ENCODE results near the gene C5orf22.

The C5orf22 gene

GRCh38 chr5:31583129-31583528 is 51.0 kb downstream of the C5orf22 start:
- Histone ChIP-seq H2BK5ac (ENCODE audit: low read length) (no peak overlapping the region), H2AFZ (ENCODE audit: low read length) (no peak overlapping the region), H2BK120ac (ENCODE audit: low read depth, low read length) (no peak overlapping the region), H4K8ac (ENCODE audit: low read depth, low read length) (no peak overlapping the region), H3K4me3 (ENCODE audit: low read length in 2 of 2) (no peak overlapping the region), H2BK15ac (ENCODE audit: low read length) (no peak overlapping the region), H3K27ac (replicated peaks; ENCODE audit: low read length) (no peak overlapping the region), H3K4ac (ENCODE audit: low read length) (no peak overlapping the region), H3K9ac (ENCODE audit: low read depth, low read length, poor library complexity) (no peak overlapping the region), H3K9me3 (replicated peaks in 1 of 2; ENCODE audit: control insufficient read depth in 2 of 2, insufficient read depth in 1 of 2, low read depth in 1 of 2, low read length in 2 of 2) (no peaks in the 10 kb centered on the region), H3K4me2 (ENCODE audit: insufficient read depth, low read length, poor library complexity, severe bottlenecking) (no peak overlapping the region), H3K14ac (ENCODE audit: low read length) (no peak overlapping the region), H3K23ac (ENCODE audit: low read depth, low read length, poor library complexity) (no peak overlapping the region), H3K36me3 (replicated peaks in 1 of 2; ENCODE audit: control insufficient read depth in 2 of 2, insufficient read depth in 2 of 2, low read length in 2 of 2) (no peaks in the 10 kb centered on the region), H2BK12ac (ENCODE audit: low read length) (no peak overlapping the region), H4K91ac (ENCODE audit: low read depth, low read length, poor library complexity) (no peak overlapping the region), H3K79me1 (ENCODE audit: low read depth, low read length) (no peaks in the 10 kb centered on the region), H3K27me3 (ENCODE audit: control insufficient read depth in 3 of 3, insufficient read depth in 3 of 3, low read depth in 1 of 3, low read length in 3 of 3) (no peaks in the 10 kb centered on the region), H2AK5ac (ENCODE audit: low read depth, low read length) (no peak overlapping the region), H3K4me1 (ENCODE audit: control insufficient read depth in 2 of 2, insufficient read depth in 1 of 2, low read depth in 1 of 2, low read length in 2 of 2) (no peaks in the 10 kb centered on the region), H3K18ac (ENCODE audit: low read length) (no peak overlapping the region)
- no CpG with 5 or more reads among the region's 2 CpGs for WGBS, 2 donors (ENCODE audit: extremely low coverage in 2 of 2, insufficient read length in 2 of 2, insufficient replicate concordance in 1 of 2)
- no peak for DNase-seq (ENCODE audit: low spot score)

GRCh38 chr5:31585166-31585894 is 53.2 kb downstream of the C5orf22 start:
- DNase-seq (ENCODE audit: low spot score): no peak
- Histone ChIP-seq H3K14ac (ENCODE audit: low read length) (no peak overlapping the region), H2BK120ac (ENCODE audit: low read depth, low read length) (no peak overlapping the region), H3K4ac (ENCODE audit: low read length) (no peak overlapping the region), H4K91ac (ENCODE audit: low read depth, low read length, poor library complexity) (no peak overlapping the region), H3K36me3 (replicated peaks in 1 of 2; ENCODE audit: control insufficient read depth in 2 of 2, insufficient read depth in 2 of 2, low read length in 2 of 2) (no peaks in the 10 kb centered on the region), H2BK12ac (ENCODE audit: low read length) (no peak overlapping the region), H3K18ac (ENCODE audit: low read length) (no peak overlapping the region), H3K27me3 (ENCODE audit: control insufficient read depth in 3 of 3, insufficient read depth in 3 of 3, low read depth in 1 of 3, low read length in 3 of 3) (no peaks in the 10 kb centered on the region), H2AK5ac (ENCODE audit: low read depth, low read length) (no peak overlapping the region), H3K4me1 (ENCODE audit: control insufficient read depth in 2 of 2, insufficient read depth in 1 of 2, low read depth in 1 of 2, low read length in 2 of 2) (no peaks in the 10 kb centered on the region), H4K8ac (ENCODE audit: low read depth, low read length) (no peak overlapping the region), H3K4me3 (ENCODE audit: low read length in 2 of 2) (no peak overlapping the region), H3K9me3 (replicated peaks in 1 of 2; ENCODE audit: control insufficient read depth in 2 of 2, insufficient read depth in 1 of 2, low read depth in 1 of 2, low read length in 2 of 2) (no peaks in the 10 kb centered on the region), H3K79me1 (ENCODE audit: low read depth, low read length) (no peaks in the 10 kb centered on the region), H3K9ac (ENCODE audit: low read depth, low read length, poor library complexity) (no peak overlapping the region), H2BK15ac (ENCODE audit: low read length) (no peak overlapping the region), H3K23ac (ENCODE audit: low read depth, low read length, poor library complexity) (no peak overlapping the region), H3K27ac (replicated peaks; ENCODE audit: low read length) (no peak overlapping the region), H3K4me2 (ENCODE audit: insufficient read depth, low read length, poor library complexity, severe bottlenecking) (no peak overlapping the region), H2AFZ (ENCODE audit: low read length) (no peak overlapping the region), H2BK5ac (ENCODE audit: low read length) (no peak overlapping the region)
- no CpG with 5 or more reads among the region's 3 CpGs for WGBS, 2 donors (ENCODE audit: extremely low coverage in 2 of 2, insufficient read length in 2 of 2, insufficient replicate concordance in 1 of 2)

- Histone ChIP-seq H3K36me3 (replicated peaks in 1 of 2; ENCODE audit: control insufficient read depth in 2 of 2, insufficient read depth in 2 of 2, low read length in 2 of 2) (no peaks in the 10 kb centered on the region), H3K4me3 (ENCODE audit: low read length in 2 of 2) (no peak overlapping the region), H3K23ac (ENCODE audit: low read depth, low read length, poor library complexity) (no peak overlapping the region), H2BK5ac (ENCODE audit: low read length) (no peak overlapping the region), H3K79me1 (ENCODE audit: low read depth, low read length) (no peaks in the 10 kb centered on the region), H3K4ac (ENCODE audit: low read length) (no peak overlapping the region), H4K8ac (ENCODE audit: low read depth, low read length) (no peak overlapping the region), H4K91ac (ENCODE audit: low read depth, low read length, poor library complexity) (no peak overlapping the region), H2BK15ac (ENCODE audit: low read length) (no peak overlapping the region), H3K9me3 (replicated peaks in 1 of 2; ENCODE audit: control insufficient read depth in 2 of 2, insufficient read depth in 1 of 2, low read depth in 1 of 2, low read length in 2 of 2) (no peaks in the 10 kb centered on the region), H3K14ac (ENCODE audit: low read length) (no peak overlapping the region), H2BK12ac (ENCODE audit: low read length) (no peak overlapping the region), H3K4me2 (ENCODE audit: insufficient read depth, low read length, poor library complexity, severe bottlenecking) (no peak overlapping the region), H2AFZ (ENCODE audit: low read length) (no peak overlapping the region), H2BK120ac (ENCODE audit: low read depth, low read length) (no peak overlapping the region), H3K18ac (ENCODE audit: low read length) (no peak overlapping the region), H3K27ac (replicated peaks; ENCODE audit: low read length) (no peak overlapping the region), H3K27me3 (ENCODE audit: control insufficient read depth in 3 of 3, insufficient read depth in 3 of 3, low read depth in 1 of 3, low read length in 3 of 3) (no peaks in the 10 kb centered on the region), H3K9ac (ENCODE audit: low read depth, low read length, poor library complexity) (no peak overlapping the region), H2AK5ac (ENCODE audit: low read depth, low read length) (no peak overlapping the region), H3K4me1 (ENCODE audit: control insufficient read depth in 2 of 2, insufficient read depth in 1 of 2, low read depth in 1 of 2, low read length in 2 of 2) (no peaks in the 10 kb centered on the region)
- WGBS, 2 donors (ENCODE audit: extremely low coverage in 2 of 2, insufficient read length in 2 of 2, insufficient replicate concordance in 1 of 2): no CpG with 5 or more reads among the region's 2 CpGs
- no peak for DNase-seq (ENCODE audit: low spot score)
Observed at GRCh38 chr5:31585895-31586270, 53.8 kb downstream of the C5orf22 start.

GRCh38 chr5:31587546-31587945 is 55.4 kb downstream of the C5orf22 start:
- Histone ChIP-seq H3K4ac (ENCODE audit: low read length) (no peak overlapping the region), H2AK5ac (ENCODE audit: low read depth, low read length) (no peak overlapping the region), H3K9me3 (replicated peaks in 1 of 2; ENCODE audit: control insufficient read depth in 2 of 2, insufficient read depth in 1 of 2, low read depth in 1 of 2, low read length in 2 of 2) (no peaks in the 10 kb centered on the region), H3K4me2 (ENCODE audit: insufficient read depth, low read length, poor library complexity, severe bottlenecking) (no peak overlapping the region), H2BK15ac (ENCODE audit: low read length) (no peak overlapping the region), H3K23ac (ENCODE audit: low read depth, low read length, poor library complexity) (no peak overlapping the region), H3K14ac (ENCODE audit: low read length) (no peak overlapping the region), H2BK5ac (ENCODE audit: low read length) (no peak overlapping the region), H2AFZ (ENCODE audit: low read length) (no peak overlapping the region), H3K27ac (replicated peaks; ENCODE audit: low read length) (no peak overlapping the region), H3K79me1 (ENCODE audit: low read depth, low read length) (no peaks in the 10 kb centered on the region), H3K4me3 (ENCODE audit: low read length in 2 of 2) (no peak overlapping the region), H2BK12ac (ENCODE audit: low read length) (no peak overlapping the region), H4K8ac (ENCODE audit: low read depth, low read length) (no peak overlapping the region), H2BK120ac (ENCODE audit: low read depth, low read length) (no peak overlapping the region), H3K27me3 (ENCODE audit: control insufficient read depth in 3 of 3, insufficient read depth in 3 of 3, low read depth in 1 of 3, low read length in 3 of 3) (no peaks in the 10 kb centered on the region), H4K91ac (ENCODE audit: low read depth, low read length, poor library complexity) (no peak overlapping the region), H3K4me1 (ENCODE audit: control insufficient read depth in 2 of 2, insufficient read depth in 1 of 2, low read depth in 1 of 2, low read length in 2 of 2) (no peaks in the 10 kb centered on the region), H3K18ac (ENCODE audit: low read length) (no peak overlapping the region), H3K9ac (ENCODE audit: low read depth, low read length, poor library complexity) (no peak overlapping the region), H3K36me3 (replicated peaks in 1 of 2; ENCODE audit: control insufficient read depth in 2 of 2, insufficient read depth in 2 of 2, low read length in 2 of 2) (no peaks in the 10 kb centered on the region)
- DNase-seq (ENCODE audit: low spot score): no peak
- WGBS, 2 donors (ENCODE audit: extremely low coverage in 2 of 2, insufficient read length in 2 of 2, insufficient replicate concordance in 1 of 2): no CpG with 5 or more reads among the region's 5 CpGs

Data from neuronal stem cell (in vitro differentiated cells).